H9 (cell line): ENCODE data around the gene LCMT1. TPM values are rescaled to one million over a fixed set of nuclear protein-coding genes. Genes with fewer than 3 reads are reported as not detected.

Source experiments
- DNase-seq: peaks from one replicate; pipeline ENCODE4 v3.0.0-alpha.2; 2017
- H2AFZ ChIP-seq: one replicate; pipeline ENCODE4 v1.6.1; 2013; ENCODE audit warnings: mild to moderate bottlenecking, low read length, control low read depth, moderate library complexity
- H2AK5ac ChIP-seq: 2 replicates; pipeline ENCODE4 v1.6.1; 2013; ENCODE audit warnings: low read length, control low read depth, mixed read lengths; ENCODE audit not compliant: insufficient read length
- H2BK120ac ChIP-seq: one replicate; pipeline ENCODE4 v1.6.1; 2013; ENCODE audit warnings: low read depth, mild to moderate bottlenecking, low read length, control low read depth, inconsistent platforms; ENCODE audit not compliant: poor library complexity, severe bottlenecking
- H2BK12ac ChIP-seq: 2 replicates; pipeline ENCODE4 v1.6.1; 2013; ENCODE audit warnings: low read length, control low read depth, mixed read lengths, low read depth; ENCODE audit not compliant: insufficient read length
- H2BK15ac ChIP-seq: 2 replicates; pipeline ENCODE4 v1.6.1; 2013; ENCODE audit warnings: low read depth, low read length, control low read depth
- H2BK20ac ChIP-seq: one replicate; pipeline ENCODE4 v1.6.1; 2013; ENCODE audit warnings: low read depth, mild to moderate bottlenecking, low read length, control low read depth, inconsistent platforms; ENCODE audit not compliant: poor library complexity, severe bottlenecking
- H2BK5ac ChIP-seq: 2 replicates; pipeline ENCODE4 v1.6.1; 2013; ENCODE audit warnings: low read length, control low read depth, mixed read lengths; ENCODE audit not compliant: insufficient read length
- H3K14ac ChIP-seq: 2 replicates; pipeline ENCODE4 v1.6.1; 2013; ENCODE audit warnings: low read length, control low read depth; ENCODE audit not compliant: insufficient read depth
- H3K18ac ChIP-seq: 2 replicates; pipeline ENCODE4 v1.6.1; 2013; ENCODE audit warnings: low read depth, mild to moderate bottlenecking, mixed read lengths, low read length, control low read depth; ENCODE audit not compliant: insufficient read length
- H3K23ac ChIP-seq: 2 replicates; pipeline ENCODE4 v1.6.1; 2013; ENCODE audit warnings: low read length, control low read depth, mixed read lengths, low read depth; ENCODE audit not compliant: insufficient read length
- H3K23me2 ChIP-seq: 2 replicates; pipeline ENCODE4 v1.6.1; 2013; ENCODE audit warnings: low read depth, mild to moderate bottlenecking, mixed read lengths, low read length, control low read depth; ENCODE audit not compliant: insufficient read length, poor library complexity, severe bottlenecking
- H3K27ac ChIP-seq: 2 replicates; pipeline ENCODE4 v1.5.1; 2013; ENCODE audit warnings: low read length, control low read depth, mixed read lengths, low read depth; ENCODE audit not compliant: insufficient read length
- H3K27me3 ChIP-seq: 2 replicates; pipeline ENCODE4 v1.6.1; 2013; ENCODE audit warnings: low read length, control low read depth, inconsistent platforms; ENCODE audit not compliant: insufficient read depth
- H3K4ac ChIP-seq: 2 replicates; pipeline ENCODE4 v1.6.1; 2013; ENCODE audit warnings: low read depth, mild to moderate bottlenecking, control low read depth, inconsistent platforms, low read length, moderate library complexity
- H3K4me1 ChIP-seq: 2 replicates; pipeline ENCODE4 v1.6.1; 2013; ENCODE audit warnings: low read length, control low read depth, inconsistent platforms; ENCODE audit not compliant: insufficient read depth
- H3K4me2 ChIP-seq: 2 replicates; pipeline ENCODE4 v1.6.1; 2013; ENCODE audit warnings: low read length, control low read depth, mixed read lengths; ENCODE audit not compliant: insufficient read length, insufficient read depth
- H3K56ac ChIP-seq: 2 replicates; pipeline ENCODE4 v1.6.1; 2013; ENCODE audit warnings: low read depth, mild to moderate bottlenecking, mixed read lengths, low read length, control low read depth; ENCODE audit not compliant: insufficient read length
- H3K79me1 ChIP-seq: 2 replicates; pipeline ENCODE4 v1.6.1; 2013; ENCODE audit warnings: low read depth, mild to moderate bottlenecking, moderate library complexity, low read length, control low read depth, inconsistent platforms; ENCODE audit not compliant: insufficient read depth, poor library complexity, severe bottlenecking
- H3K79me2 ChIP-seq: 2 replicates; pipeline ENCODE4 v1.6.1; 2013; ENCODE audit warnings: low read length, control low read depth, inconsistent platforms; ENCODE audit not compliant: insufficient read depth
- H3K9ac ChIP-seq: 2 replicates; pipeline ENCODE4 v1.6.1; 2013; ENCODE audit warnings: low read length, control low read depth, mixed read lengths; ENCODE audit not compliant: insufficient read length; ENCODE audit errors: extremely low read depth
- H3K9me3 ChIP-seq: one replicate; pipeline ENCODE4 v1.6.1; 2013; ENCODE audit warnings: low read depth, low read length, inconsistent platforms; ENCODE audit not compliant: control insufficient read depth
- H3T11ph ChIP-seq: one replicate; pipeline ENCODE4 v1.6.1; 2013; ENCODE audit warnings: mild to moderate bottlenecking, low read length, control low read depth, inconsistent platforms
- H4K20me1 ChIP-seq: one replicate; pipeline ENCODE4 v1.6.1; 2013; ENCODE audit not compliant: control insufficient read depth, insufficient read length, insufficient read depth
- H4K5ac ChIP-seq: 2 replicates; pipeline ENCODE4 v1.6.1; 2013; ENCODE audit warnings: low read depth, mild to moderate bottlenecking, mixed read lengths, low read length, control low read depth; ENCODE audit not compliant: insufficient read length
- H4K8ac ChIP-seq: replicated peaks from 2 replicates; pipeline ENCODE4 v1.6.1; 2013; ENCODE audit warnings: low read length, control low read depth, mixed read lengths, low read depth; ENCODE audit not compliant: insufficient read length
- H4K91ac ChIP-seq: 2 replicates; pipeline ENCODE4 v1.6.1; 2013; ENCODE audit warnings: low read depth, mild to moderate bottlenecking, moderate library complexity, mixed read lengths, low read length, control low read depth; ENCODE audit not compliant: insufficient read length
- H3K27ac Mint-ChIP-seq, 3 experiments: 2 replicates in 2 of 3; 3 replicates in 1 of 3; pipeline ENCODE4 v1.8.0; 2020 to 2021; ENCODE audit warnings: mixed read lengths in 3 of 3, mild to moderate bottlenecking in 1 of 3, moderate library complexity in 1 of 3
- H3K27me3 Mint-ChIP-seq: 2 replicates; pipeline ENCODE4 v1.8.0; 2021; ENCODE audit warnings: low read depth, mild to moderate bottlenecking, moderate library complexity, mixed read lengths
- H3K36me3 Mint-ChIP-seq, 3 experiments: 2 replicates in 2 of 3; 3 replicates in 1 of 3; pipeline ENCODE4 v1.8.0; 2020 to 2021; ENCODE audit warnings: low read depth in 3 of 3, mixed read lengths in 3 of 3; ENCODE audit not compliant: insufficient read depth in 1 of 3
- H3K4me1 Mint-ChIP-seq, 2 experiments: 2 replicates each; pipeline ENCODE4 v1.8.0; 2020; ENCODE audit warnings: mixed read lengths in 2 of 2
- H3K4me3 Mint-ChIP-seq, 2 experiments: 2 replicates in 1 of 2; 3 replicates in 1 of 2; pipeline ENCODE4 v1.8.0; 2020 to 2021; ENCODE audit warnings: mild to moderate bottlenecking in 2 of 2, mixed read lengths in 2 of 2, moderate library complexity in 1 of 2
- H3K9me3 Mint-ChIP-seq, 2 experiments: 2 replicates in 1 of 2; 3 replicates in 1 of 2; pipeline ENCODE4 v1.8.0; 2020; ENCODE audit warnings: mild to moderate bottlenecking in 2 of 2, mixed read lengths in 2 of 2, moderate library complexity in 1 of 2
- CTCF ChIP-seq: fragments of 200-600 bp; sonication (generic); conservative IDR thresholded peaks from 3 replicates; pipeline ENCODE4 v1.8.0; 2021; ENCODE audit warnings: antibody characterized with exemption, mild to moderate bottlenecking
- WGBS: extraction: QIAGEN DNeasy Blood & Tissue Kit; methylation state at CpG from one replicate; pipeline ENCODE4 v1.1.7; 2013; ENCODE audit warnings: missing lambda C conversion rate, low lambda C conversion rate, mixed read lengths; ENCODE audit not compliant: insufficient read length; ENCODE audit errors: extremely low coverage; 5-methylcytosine and 5-hydroxymethylcytosine counted together
- total RNA-seq: library from RNA; stranded (reverse); gene quantifications from 2 replicates; pipeline ENCODE4 v1.2.1, GENCODE V29; 2021

The LCMT1 gene
- total RNA-seq, 1 experiment from 2014 or later = 81.2 TPM

GRCh38 chr16:25163683-25164082 is 52.1 kb downstream of the LCMT1 start:
- H3K9me3 ChIP-seq = no peaks in the 10 kb centered on the region
- no peak overlapping the region for H3T11ph ChIP-seq
- H2AFZ ChIP-seq = no peak overlapping the region
- H3K23ac ChIP-seq = no peak overlapping the region
- no peak overlapping the region for H4K8ac ChIP-seq
- H2BK20ac ChIP-seq = no peak overlapping the region
- no CpG with 5 or more reads among the region's 1 CpG for WGBS
- no peak overlapping the region for H3K27ac ChIP-seq
- no peaks in the 10 kb centered on the region for H3K4me1 ChIP-seq
- H3K36me3 Mint-ChIP-seq = peaks cover 21 to 73% (median 68%) of the 10 kb centered on the region in 3 experiments; a peak in 6 of 7 replicates
- no peak overlapping the region for H2BK120ac ChIP-seq
- H3K4ac ChIP-seq = no peak overlapping the region
- no peak overlapping the region for H2BK15ac ChIP-seq
- H4K20me1 ChIP-seq = no peaks in the 10 kb centered on the region
- H3K79me1 ChIP-seq = no peaks in the 10 kb centered on the region
- no peak overlapping the region for H4K91ac ChIP-seq
- no peak for TF ChIP-seq CTCF
- H3K79me2 ChIP-seq = no peaks in the 10 kb centered on the region
- no peak overlapping the region for H4K5ac ChIP-seq
- no peak overlapping the region for H3K9ac ChIP-seq
- H2AK5ac ChIP-seq = no peak overlapping the region
- no peaks in the 10 kb centered on the region for H3K23me2 ChIP-seq
- no peak overlapping the region for H3K4me3 Mint-ChIP-seq
- no peak overlapping the region for H3K4me2 ChIP-seq
- no peaks in the 10 kb centered on the region for H3K9me3 Mint-ChIP-seq
- no peak overlapping the region for H3K14ac ChIP-seq
- no peaks in the 10 kb centered on the region for H3K4me1 Mint-ChIP-seq
- no peak overlapping the region for H3K56ac ChIP-seq
- H2BK5ac ChIP-seq = no peak overlapping the region
- no peak overlapping the region for H3K18ac ChIP-seq
- DNase-seq = no peak
- no peaks in the 10 kb centered on the region for H3K27me3 Mint-ChIP-seq
- H3K27me3 ChIP-seq = no peaks in the 10 kb centered on the region
- no peak overlapping the region for H2BK12ac ChIP-seq
- no peak overlapping the region; a peak in 1 of 7 replicates for H3K27ac Mint-ChIP-seq
